Measurements from ENCODE around the gene CASR.

- TF ChIP-seq CTCF (conservative IDR thresholded peaks at IDR 0.05; ENCODE audit: low read length): no peak
- no peak for TF ChIP-seq EZH2phosphoT487 (IDR thresholded peaks at IDR 0.05; ENCODE audit: borderline replicate concordance, low read depth, low read length)
These were observed 124.5 kb downstream of the CASR start for GRCh38 chr3:122307976-122308375.
